Panc1 (cell line): ENCODE results near the gene CRIP1. TPM values are rescaled to one million over a fixed set of nuclear protein-coding genes. Genes with fewer than 3 reads are reported as not detected.

Experiments used
- ATAC-seq: fragments of 200-7000 bp; cut with Tn5 transposase; 2 replicates; pipeline ENCODE4 v1.9.1; 2020; ENCODE audit warnings: mild to moderate bottlenecking, moderate library complexity
- BruUV-seq: library from RNA; stranded (reverse); fragments of 400-500 nt; replicated peaks from 2 replicates; lab custom pipeline; 2021; lab: Mats Ljungman, UMichigan
- CTCF ChIA-PET: fragments of 300-600 bp; sonication (Branson Sonifier 250); formaldehyde crosslinking; loops from one replicate; lab custom pipeline; 2022; ENCODE audit warnings: antibody characterized with exemption; lab: Charles Lee
- POLR2A ChIA-PET: fragments of 300-600 bp; sonication (Branson Sonifier 250); formaldehyde crosslinking; loops from one replicate; lab custom pipeline; 2022; ENCODE audit warnings: antibody characterized with exemption; lab: Charles Lee
- DNase-seq: peaks from one replicate; pipeline ENCODE4 v3.0.0-alpha.2; 2010; ENCODE audit warnings: low read depth, low spot score
- H3K27ac ChIP-seq: 2 replicates; pipeline ENCODE4 v1.5.1; 2011; ENCODE audit warnings: mild to moderate bottlenecking, low read length, inconsistent platforms
- H3K27me3 ChIP-seq: fragments of 200-500 bp; sonication (Bioruptor generic); 2 replicates; pipeline ENCODE4 v1.6.0; 2014; ENCODE audit warnings: low read length, inconsistent platforms; ENCODE audit not compliant: control insufficient read depth, insufficient read depth
- H3K36me3 ChIP-seq: fragments of 200-500 bp; sonication (Bioruptor generic); 2 replicates; pipeline ENCODE4 v1.5.1; 2014; ENCODE audit warnings: inconsistent platforms, mild to moderate bottlenecking, low read length, moderate library complexity; ENCODE audit not compliant: control insufficient read depth, insufficient read depth
- H3K4me1 ChIP-seq: 2 replicates; pipeline ENCODE4 v1.5.1; 2011; ENCODE audit warnings: inconsistent platforms, mild to moderate bottlenecking, low read length, moderate library complexity; ENCODE audit not compliant: control insufficient read depth, insufficient read depth
- H3K4me3 ChIP-seq, 2 experiments: 2 replicates each; pipeline ENCODE4 v1.5.1; 2011 to 2012; ENCODE audit warnings: low read depth in 2 of 2, low read length in 2 of 2, mild to moderate bottlenecking in 2 of 2, inconsistent platforms in 1 of 2, moderate library complexity in 1 of 2
- H3K9me3 ChIP-seq: fragments of 200-500 bp; sonication (Bioruptor generic); 2 replicates; pipeline ENCODE4 v1.5.1; 2014; ENCODE audit warnings: low read depth, mild to moderate bottlenecking, inconsistent platforms, low read length, moderate library complexity; ENCODE audit not compliant: control insufficient read depth, insufficient read depth
- POLR2AphosphoS5 ChIP-seq: IDR thresholded peaks from 2 replicates; pipeline ENCODE4 v1.6.1; 2012; ENCODE audit warnings: mild to moderate bottlenecking, low read depth, low read length, moderate library complexity
- SIN3A ChIP-seq: IDR thresholded peaks from 2 replicates; pipeline ENCODE4 v1.6.1; 2012; ENCODE audit warnings: low read depth, mild to moderate bottlenecking, low read length, moderate library complexity, borderline replicate concordance; ENCODE audit not compliant: insufficient read depth
- TCF7L2 ChIP-seq: IDR thresholded peaks from 2 replicates; pipeline ENCODE4 v1.6.1; 2011; ENCODE audit warnings: mild to moderate bottlenecking, low read depth, low read length, inconsistent platforms
- in situ Hi-C: cut with HindIII; loops from 2 replicates; pipeline ENCODE4 v1.10.0; 2016; ENCODE audit warnings: low sequenced_read_pairs, low pct_unique_long_range_greater_than_20kb
- intact Hi-C: fragments of 100-400 bp; cut with micrococcal nuclease; formaldehyde crosslinking; loops from one replicate; pipeline ENCODE4 v1.10.0; 2022; ENCODE audit not compliant: unreplicated experiment
- total RNA-seq: library from RNA; stranded (reverse); gene quantifications from one replicate; pipeline ENCODE4 v1.2.1, GENCODE V29; 2021; ENCODE audit not compliant: unreplicated experiment
- TF ChIP-seq, protein P1 (sequence below): fragments of 450-650 bp; IDR thresholded peaks from 2 replicates; pipeline ENCODE4 v1.5.1; 2017; ENCODE audit warnings: mild to moderate bottlenecking
- TF ChIP-seq, protein P2 (sequence below), 2 experiments: IDR thresholded peaks; 2 replicates each; pipeline ENCODE4 v1.6.1; 2011 to 2012; ENCODE audit warnings: low read depth in 2 of 2, control low read depth in 1 of 2, low read length in 1 of 2, mild to moderate bottlenecking in 1 of 2, moderate library complexity in 1 of 2; ENCODE audit not compliant: insufficient read depth in 1 of 2

Gene CRIP1
- total RNA-seq, 1 experiment from 2014 or later: 1,056 TPM

DNA sequence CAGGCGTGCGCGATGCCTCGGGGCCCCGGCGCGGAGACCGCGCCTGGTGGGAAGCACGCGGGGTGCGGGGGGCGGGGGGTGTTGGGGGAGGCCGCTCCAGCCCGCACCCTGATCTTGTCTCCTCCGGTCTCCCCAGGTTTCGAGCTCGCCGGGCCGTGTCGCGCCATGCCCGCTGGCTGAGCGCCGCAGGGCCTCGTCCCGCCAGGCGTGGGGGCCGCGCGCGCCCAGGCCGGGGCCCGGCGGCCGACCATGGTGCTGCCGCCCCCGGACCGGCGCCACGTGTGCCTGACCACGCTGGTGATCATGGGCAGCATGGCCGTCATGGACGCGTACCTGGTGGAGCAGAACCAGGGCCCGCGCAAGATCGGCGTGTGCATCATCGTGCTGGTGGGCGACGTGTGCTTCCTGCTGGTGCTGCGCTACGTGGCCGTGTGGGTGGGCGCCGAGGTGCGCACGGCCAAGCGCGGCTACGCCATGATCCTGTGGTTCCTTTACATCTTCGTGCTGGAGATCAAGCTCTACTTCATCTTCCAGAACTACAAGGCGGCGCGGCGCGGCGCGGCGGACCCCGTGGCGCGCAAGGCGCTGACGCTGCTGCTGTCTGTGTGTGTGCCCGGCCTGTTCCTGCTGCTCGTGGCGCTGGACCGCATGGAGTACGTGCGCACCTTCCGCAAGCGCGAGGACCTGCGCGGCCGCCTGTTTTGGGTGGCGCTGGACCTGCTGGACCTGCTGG is 42.1 kb downstream of the CRIP1 start:
- Histone ChIP-seq H3K36me3 (no peaks in the 10 kb centered on the region), H3K27ac (no peak overlapping the region), H3K9me3 (no peaks in the 10 kb centered on the region), H3K4me3 (peak overlapping the region in 1 of 2 experiments; percentile 41; a peak in 1 of 4 replicates), H3K4me1 (no peaks in the 10 kb centered on the region), H3K27me3 (no peaks in the 10 kb centered on the region)
- ChIA-PET CTCF (interaction anchor here (0.6 to 1.0 kb wide), 2 partner anchors 39 to 59 kb away, joined by 3 to 5 read pairs; no protein-coding TSS in a partner anchor), POLR2A (no interaction called here)
- in situ Hi-C loops: no loop called here
- no TSS peak for BruUV-seq
- DNase-seq (no peak), ATAC-seq (no peak)
- intact Hi-C loops: no loop called here
- TF ChIP-seq POLR2AphosphoS5: no peak
- TF ChIP-seq, protein P1, sequence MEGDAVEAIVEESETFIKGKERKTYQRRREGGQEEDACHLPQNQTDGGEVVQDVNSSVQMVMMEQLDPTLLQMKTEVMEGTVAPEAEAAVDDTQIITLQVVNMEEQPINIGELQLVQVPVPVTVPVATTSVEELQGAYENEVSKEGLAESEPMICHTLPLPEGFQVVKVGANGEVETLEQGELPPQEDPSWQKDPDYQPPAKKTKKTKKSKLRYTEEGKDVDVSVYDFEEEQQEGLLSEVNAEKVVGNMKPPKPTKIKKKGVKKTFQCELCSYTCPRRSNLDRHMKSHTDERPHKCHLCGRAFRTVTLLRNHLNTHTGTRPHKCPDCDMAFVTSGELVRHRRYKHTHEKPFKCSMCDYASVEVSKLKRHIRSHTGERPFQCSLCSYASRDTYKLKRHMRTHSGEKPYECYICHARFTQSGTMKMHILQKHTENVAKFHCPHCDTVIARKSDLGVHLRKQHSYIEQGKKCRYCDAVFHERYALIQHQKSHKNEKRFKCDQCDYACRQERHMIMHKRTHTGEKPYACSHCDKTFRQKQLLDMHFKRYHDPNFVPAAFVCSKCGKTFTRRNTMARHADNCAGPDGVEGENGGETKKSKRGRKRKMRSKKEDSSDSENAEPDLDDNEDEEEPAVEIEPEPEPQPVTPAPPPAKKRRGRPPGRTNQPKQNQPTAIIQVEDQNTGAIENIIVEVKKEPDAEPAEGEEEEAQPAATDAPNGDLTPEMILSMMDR: peak; percentile 50

GRCh38 chr14:105529319-105529568 is 42.6 kb downstream of the CRIP1 start:
- Histone ChIP-seq H3K4me3 (no peak overlapping the region), H3K27ac (no peak overlapping the region), H3K4me1 (no peaks in the 10 kb centered on the region), H3K36me3 (no peaks in the 10 kb centered on the region), H3K27me3 (no peaks in the 10 kb centered on the region), H3K9me3 (no peaks in the 10 kb centered on the region)
- in situ Hi-C loops (no loop called here), intact Hi-C loops (no loop called here)
- TF ChIP-seq TCF7L2 (no peak), POLR2AphosphoS5 (no peak), SIN3A (no peak)
- TF ChIP-seq, protein P1: no peak
- TF ChIP-seq, protein P2, sequence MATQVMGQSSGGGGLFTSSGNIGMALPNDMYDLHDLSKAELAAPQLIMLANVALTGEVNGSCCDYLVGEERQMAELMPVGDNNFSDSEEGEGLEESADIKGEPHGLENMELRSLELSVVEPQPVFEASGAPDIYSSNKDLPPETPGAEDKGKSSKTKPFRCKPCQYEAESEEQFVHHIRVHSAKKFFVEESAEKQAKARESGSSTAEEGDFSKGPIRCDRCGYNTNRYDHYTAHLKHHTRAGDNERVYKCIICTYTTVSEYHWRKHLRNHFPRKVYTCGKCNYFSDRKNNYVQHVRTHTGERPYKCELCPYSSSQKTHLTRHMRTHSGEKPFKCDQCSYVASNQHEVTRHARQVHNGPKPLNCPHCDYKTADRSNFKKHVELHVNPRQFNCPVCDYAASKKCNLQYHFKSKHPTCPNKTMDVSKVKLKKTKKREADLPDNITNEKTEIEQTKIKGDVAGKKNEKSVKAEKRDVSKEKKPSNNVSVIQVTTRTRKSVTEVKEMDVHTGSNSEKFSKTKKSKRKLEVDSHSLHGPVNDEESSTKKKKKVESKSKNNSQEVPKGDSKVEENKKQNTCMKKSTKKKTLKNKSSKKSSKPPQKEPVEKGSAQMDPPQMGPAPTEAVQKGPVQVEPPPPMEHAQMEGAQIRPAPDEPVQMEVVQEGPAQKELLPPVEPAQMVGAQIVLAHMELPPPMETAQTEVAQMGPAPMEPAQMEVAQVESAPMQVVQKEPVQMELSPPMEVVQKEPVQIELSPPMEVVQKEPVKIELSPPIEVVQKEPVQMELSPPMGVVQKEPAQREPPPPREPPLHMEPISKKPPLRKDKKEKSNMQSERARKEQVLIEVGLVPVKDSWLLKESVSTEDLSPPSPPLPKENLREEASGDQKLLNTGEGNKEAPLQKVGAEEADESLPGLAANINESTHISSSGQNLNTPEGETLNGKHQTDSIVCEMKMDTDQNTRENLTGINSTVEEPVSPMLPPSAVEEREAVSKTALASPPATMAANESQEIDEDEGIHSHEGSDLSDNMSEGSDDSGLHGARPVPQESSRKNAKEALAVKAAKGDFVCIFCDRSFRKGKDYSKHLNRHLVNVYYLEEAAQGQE (IDR thresholded peaks at IDR 0.05; ENCODE audit: insufficient read depth in 1 of 2, low read depth in 2 of 2, low read length in 1 of 2): no peak
- DNase-seq: no peak
- CTCF ChIA-PET: no interaction called here
- POLR2A ChIA-PET: no interaction called here
- no TSS peak for BruUV-seq
- no peak for ATAC-seq
